GM18861 (cell line): Measurements from ENCODE around the gene ATOSB.

Experiments
- ATAC-seq: cut with Tn5 transposase; IDR thresholded peaks from one replicate; pipeline ENCODE4 v1.9.1; 2021; ENCODE audit not compliant: unreplicated experiment

ATOSB gene

GRCh38 chr9:35114113-35114839 is 1.4 kb downstream of the ATOSB start:
- ATAC-seq = no peak

GRCh38 chr9:35112257-35113020 is 3.2 kb downstream of the ATOSB start:
- no peak for ATAC-seq

- peak; percentile 63 for ATAC-seq
Measured at GRCh38 chr9:35111001-35111933, 4.4 kb downstream of the ATOSB start.

- no peak for ATAC-seq
Measured at GRCh38 chr9:35110327-35110761, 5.3 kb downstream of the ATOSB start.

GRCh38 chr9:35108946-35109575 is 6.6 kb downstream of the ATOSB start:
- ATAC-seq = no peak

GRCh38 chr9:35108461-35108860 is 7.2 kb downstream of the ATOSB start:
- no peak for ATAC-seq

- ATAC-seq = no peak
Measured at GRCh38 chr9:35107297-35108290, 8.1 kb downstream of the ATOSB start.

- ATAC-seq = no peak
Measured at GRCh38 chr9:35106343-35106730, 9.3 kb downstream of the ATOSB start.

GRCh38 chr9:35105571-35106342 is 9.9 kb downstream of the ATOSB start:
- no peak for ATAC-seq

- ATAC-seq = no peak
Measured at GRCh38 chr9:35105126-35105525, 10.5 kb downstream of the ATOSB start.

- ATAC-seq = no peak
Measured at GRCh38 chr9:35104586-35104985, 11.1 kb downstream of the ATOSB start.

GRCh38 chr9:35103660-35104191 is 11.9 kb downstream of the ATOSB start:
- ATAC-seq = no peak

GRCh38 chr9:35102769-35103659 is 12.6 kb downstream of the ATOSB start, which contains the start of gene STOML2:
STOML2 (minus strand) TSS chr9:35103131; CDS start chr9:35103094, 37 bp downstream.
- ATAC-seq = peak; percentile 82

GRCh38 chr9:35102465-35102768 is 13.2 kb downstream of the ATOSB start:
- ATAC-seq = no peak

GRCh38 chr9:35097573-35097972 is 18.1 kb downstream of the ATOSB start:
- ATAC-seq = no peak

GRCh38 chr9:35096035-35096849 is 19.4 kb downstream of the ATOSB start, which contains the start of gene PIGO:
PIGO (minus strand) TSS chr9:35096591; CDS start chr9:35095565, 1,026 bp downstream.
- peak; percentile 78 for ATAC-seq

GRCh38 chr9:35091536-35091935 is 24.1 kb downstream of the ATOSB start:
- no peak for ATAC-seq
